Right lobe of liver (tissue), 6 donors: ENCODE data around the gene SRRM3. TPM values are rescaled to one million over a fixed set of nuclear protein-coding genes. Genes with fewer than 3 reads are reported as not detected.
A peak's percentile ranks its signal among the peaks of the same experiment; 100 is the strongest.
"Not testable (repeated sequence)": the region's sequence is repeated elsewhere in the genome, so short reads cannot be mapped to it uniquely, and the experiment has no call there.

Experiments
- ATAC-seq, 4 donors: fragments of 200-7000 bp; cut with Tn5 transposase; one replicate each; pipeline ENCODE4 v1.9.1; 2020; ENCODE audit warnings: mild to moderate bottlenecking in 4 of 4, moderate library complexity in 4 of 4
- DNase-seq, 3 donors: peaks; one replicate each; pipeline ENCODE4 v3.0.0-alpha.2; 2020
- H3K27ac ChIP-seq, 3 donors: fragments of 200-600 bp; one replicate each; pipeline ENCODE4 v1.8.0; 2022
- H3K27me3 ChIP-seq, 2 donors: fragments of 200-600 bp; one replicate each; pipeline ENCODE4 v1.8.0; 2022
- H3K36me3 ChIP-seq, 4 donors: fragments of 200-600 bp; sonication (generic) in 1 of 4; one replicate each; pipeline versions ENCODE4 v1.5.1 to v1.8.0; 2017 to 2022; ENCODE audit warnings: control low read depth in 1 of 4
- H3K4me1 ChIP-seq, 4 donors: fragments of 200-600 bp; sonication (generic) in 1 of 4; one replicate each; pipeline versions ENCODE4 v1.5.1 to v1.8.0; 2017 to 2022; ENCODE audit warnings: control low read depth in 1 of 4
- H3K4me3 ChIP-seq, 3 donors: fragments of 200-600 bp; one replicate each; pipeline ENCODE4 v1.8.0; 2022
- H3K9me3 ChIP-seq, 4 donors: fragments of 200-600 bp; sonication (generic) in 1 of 4; one replicate each; pipeline versions ENCODE4 v1.5.1 to v1.8.0; 2017 to 2022; ENCODE audit warnings: control low read depth in 1 of 4
- POLR2A ChIP-seq: fragments of 450-650 bp; IDR thresholded peaks from one replicate; pipeline ENCODE4 v1.6.1; 2017; ENCODE audit warnings: antibody characterized with exemption, mild to moderate bottlenecking
- WGBS: methylation state at CpG from one replicate; pipeline ENCODE4 v1.1.6; 2018; ENCODE audit warnings: low coverage, low lambda C conversion rate; ENCODE audit not compliant: insufficient coverage; ENCODE audit errors: missing lambda C conversion rate; 5-methylcytosine and 5-hydroxymethylcytosine counted together
- intact Hi-C, 2 donors: fragments of 100-400 bp; cut with DNase I; formaldehyde crosslinking; loops; one replicate each; pipeline versions ENCODE4 v1.11.2 to v1.14.1; 2022
- total RNA-seq, 6 experiments: library from RNA; depleted of rRNA in 2 of 6; stranded (reverse); fragments of >200 nt in 2 of 6; fragmentation: NEBNext Ultra II Directional in 3 of 6; extraction: Animal tissue kit (Norgen Biotek cat#: 25700) in 3 of 6; gene quantifications; one replicate each; pipeline versions ENCODE4 v1.1.0 to v1.2.4, GENCODE V29; 2016 to 2023
- TF ChIP-seq, protein P1 (sequence below), 4 donors: fragments of 200-600 bp in 3 of 4; fragments of 450-650 bp in 1 of 4; IDR thresholded peaks; one replicate each; pipeline versions ENCODE4 v1.5.1 to v1.8.0; 2016 to 2022; ENCODE audit warnings: antibody characterized with exemption in 4 of 4, mild to moderate bottlenecking in 2 of 4
- donor health status: DM: no; HTN: yes; CAD: no.
- donor health status: DM: no; HTN: no; CAD: no.
- donor health status: DM: no; HTN: no; CAD: no.
- donor health status: DM: no; HTN: yes; CAD: no.
- donor health status: DM: no; HTN: yes; CAD: no.

The SRRM3 gene
- total RNA-seq, 6 experiments from 2014 or later: 0.14 to 0.37 (median 0.19) TPM; not detected in 2

DNA sequence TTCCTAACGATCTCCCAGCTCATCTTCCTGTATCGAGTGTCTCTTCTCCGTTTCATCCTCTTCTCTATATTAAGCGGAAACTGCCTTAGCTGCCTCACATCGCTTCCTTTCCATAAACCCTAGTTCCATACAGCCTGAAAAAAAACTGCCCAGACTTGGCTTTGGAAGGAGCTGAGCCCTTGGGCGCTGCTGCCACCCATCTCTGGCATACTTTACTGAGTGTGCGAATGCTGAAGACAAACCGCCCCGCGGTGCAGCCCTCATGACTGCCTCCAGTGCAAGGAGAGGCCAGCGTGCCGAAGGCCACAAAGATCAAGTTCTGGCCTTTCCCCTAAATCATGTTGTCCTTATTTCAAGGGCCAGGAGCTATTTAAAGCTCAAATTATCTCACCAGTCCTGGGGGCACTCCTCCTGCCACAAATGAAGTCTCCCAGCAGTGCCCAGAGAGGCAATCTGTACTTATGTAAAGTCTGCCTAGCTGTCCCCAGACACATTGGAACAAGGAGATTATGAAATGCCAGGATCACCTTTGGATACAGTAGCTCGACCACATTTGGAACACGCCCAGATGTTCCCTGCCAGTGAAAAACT lies 131.9 kb downstream of the SRRM3 start:
- Histone ChIP-seq H3K27me3 (no peaks in the 10 kb centered on the region), H3K9me3 (no peaks in the 10 kb centered on the region), H3K4me3 (no peak overlapping the region), H3K4me1 (peaks cover 0 to 49% (median 13%) of the 10 kb centered on the region in 4 donors), H3K27ac (peak overlapping the region in 2 of 3 donors; percentile 23 to 38), H3K36me3 (peaks cover 0 to 14% (median 5%) of the 10 kb centered on the region in 4 donors)
- ATAC-seq (peak; percentile 85 to 89 (median 86)), DNase-seq (peak in 2 of 3 donors; percentile 41 to 79)
- WGBS: 36% methylated on average over 14 of the region's 14 CpGs
- TF ChIP-seq, protein P1, sequence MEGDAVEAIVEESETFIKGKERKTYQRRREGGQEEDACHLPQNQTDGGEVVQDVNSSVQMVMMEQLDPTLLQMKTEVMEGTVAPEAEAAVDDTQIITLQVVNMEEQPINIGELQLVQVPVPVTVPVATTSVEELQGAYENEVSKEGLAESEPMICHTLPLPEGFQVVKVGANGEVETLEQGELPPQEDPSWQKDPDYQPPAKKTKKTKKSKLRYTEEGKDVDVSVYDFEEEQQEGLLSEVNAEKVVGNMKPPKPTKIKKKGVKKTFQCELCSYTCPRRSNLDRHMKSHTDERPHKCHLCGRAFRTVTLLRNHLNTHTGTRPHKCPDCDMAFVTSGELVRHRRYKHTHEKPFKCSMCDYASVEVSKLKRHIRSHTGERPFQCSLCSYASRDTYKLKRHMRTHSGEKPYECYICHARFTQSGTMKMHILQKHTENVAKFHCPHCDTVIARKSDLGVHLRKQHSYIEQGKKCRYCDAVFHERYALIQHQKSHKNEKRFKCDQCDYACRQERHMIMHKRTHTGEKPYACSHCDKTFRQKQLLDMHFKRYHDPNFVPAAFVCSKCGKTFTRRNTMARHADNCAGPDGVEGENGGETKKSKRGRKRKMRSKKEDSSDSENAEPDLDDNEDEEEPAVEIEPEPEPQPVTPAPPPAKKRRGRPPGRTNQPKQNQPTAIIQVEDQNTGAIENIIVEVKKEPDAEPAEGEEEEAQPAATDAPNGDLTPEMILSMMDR (IDR thresholded peaks at IDR 0.05): no peak
- TF ChIP-seq POLR2A: no peak
- intact Hi-C loops: no loop called here

DNA sequence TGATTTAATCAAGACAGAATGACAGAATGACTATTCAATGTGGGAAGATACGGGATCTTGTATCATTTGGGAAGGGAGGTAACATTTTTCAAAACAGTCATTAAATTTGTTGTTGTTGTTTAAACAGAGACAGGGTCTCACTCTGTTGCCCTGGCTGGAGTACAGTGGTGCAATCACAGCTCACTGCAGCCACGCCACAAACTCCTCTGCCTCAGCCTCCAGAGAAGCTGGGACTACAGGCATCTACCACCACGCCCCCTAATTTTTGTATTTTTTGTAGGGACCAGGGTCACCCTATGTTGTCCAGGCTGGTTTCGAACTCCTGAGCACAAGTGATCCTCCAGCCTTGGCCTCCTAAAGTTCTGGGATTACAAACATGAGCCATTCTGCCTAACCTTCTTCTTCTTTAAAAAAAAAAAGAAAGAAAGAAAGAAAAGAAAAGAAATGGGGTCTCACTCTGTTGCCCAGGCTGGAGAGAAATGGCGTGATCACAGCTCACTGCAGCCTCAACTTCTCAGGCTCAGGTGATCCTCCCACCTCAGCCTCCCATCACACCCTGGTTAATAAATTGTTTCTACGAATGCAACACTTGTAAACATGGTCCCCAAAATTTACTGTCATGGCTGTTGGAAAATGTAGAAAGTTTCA lies 132.7 kb downstream of the SRRM3 start:
- H3K9me3 ChIP-seq: no peaks in the 10 kb centered on the region
- ATAC-seq (peak in 1 of 4 donors; percentile 27), DNase-seq (no peak)
- H3K4me3 ChIP-seq: no peak overlapping the region
- H3K4me1 ChIP-seq: peaks cover 0 to 55% (median 13%) of the 10 kb centered on the region in 4 donors
- H3K27ac ChIP-seq: peak overlapping the region in 2 of 3 donors; percentile 23 to 38
- 60% methylated on average over 6 of the region's 6 CpGs for WGBS
- no peak for TF ChIP-seq POLR2A
- TF ChIP-seq, protein P1 (IDR thresholded peaks at IDR 0.05): no peak
- peaks cover 0 to 10% (median 1%) of the 10 kb centered on the region in 4 donors for H3K36me3 ChIP-seq
- intact Hi-C loops: no loop called here
- H3K27me3 ChIP-seq: no peaks in the 10 kb centered on the region

- H3K4me1 ChIP-seq: peaks cover 0 to 55% (median 12%) of the 10 kb centered on the region in 4 donors
- H3K4me3 ChIP-seq, H3K36me3 ChIP-seq, ATAC-seq, H3K27ac ChIP-seq, DNase-seq, intact Hi-C loops, H3K9me3 ChIP-seq, H3K27me3 ChIP-seq: not testable (repeated sequence)
- WGBS: 86% methylated on average over 2 of the region's 2 CpGs
These were observed 133.7 kb downstream of the SRRM3 start for GRCh38 chr7:76335417-76335816.

DNA sequence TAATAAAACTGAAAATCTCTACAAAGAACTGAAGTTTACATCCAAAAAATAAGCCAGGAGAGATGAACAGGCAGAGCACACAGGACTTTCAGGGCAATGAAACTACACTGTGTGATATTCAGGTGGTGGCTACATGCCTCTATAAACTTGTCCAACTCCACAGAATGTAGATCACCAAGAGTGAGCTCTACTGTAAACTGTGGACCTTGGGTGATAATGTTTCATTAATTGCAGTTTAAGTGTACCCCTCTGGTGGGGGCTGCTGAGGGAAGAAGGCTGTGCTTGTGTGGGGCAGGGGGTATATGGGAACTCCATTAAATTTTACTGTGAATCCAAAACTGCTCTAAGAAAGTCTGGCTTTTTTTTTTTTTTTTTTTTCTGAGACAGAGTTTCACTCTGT lies 134.4 kb downstream of the SRRM3 start:
- Histone ChIP-seq H3K27ac (no peak overlapping the region), H3K9me3 (no peaks in the 10 kb centered on the region), H3K4me1 (peaks cover 0 to 55% (median 11%) of the 10 kb centered on the region in 4 donors), H3K4me3 (no peak overlapping the region), H3K27me3 (no peaks in the 10 kb centered on the region), H3K36me3 (peaks cover 0 to 10% (median 0%) of the 10 kb centered on the region in 4 donors)
- no peak for DNase-seq
- ATAC-seq: no peak
- intact Hi-C loops: no loop called here
- TF ChIP-seq, protein P1 (IDR thresholded peaks at IDR 0.05): no peak
- no peak for TF ChIP-seq POLR2A

Other genes starting within 250 kb of the SRRM3 start
- 100 to 1,000 TPM in 1 of 6 experiments, 10 to 100 TPM in 5; 20.8 to 104 (median 53.1) TPM for gene TMEM120A, start 207.3 kb upstream of the SRRM3 start, total RNA-seq
- 10 to 100 TPM; 13.8 to 28.5 (median 21.2) TPM for gene STYXL1, start 153.9 kb upstream of the SRRM3 start, total RNA-seq
- gene MDH2, start 153.8 kb upstream of the SRRM3 start, total RNA-seq: 100 to 1,000 TPM; 130 to 178 (median 164) TPM
- gene HSPB1, start 100.8 kb downstream of the SRRM3 start, total RNA-seq: 100 to 1,000 TPM in 5 of 6 experiments, 10 to 100 TPM in 1; 64.4 to 275 (median 234) TPM
- gene YWHAG, start 157.1 kb downstream of the SRRM3 start, total RNA-seq: 10 to 100 TPM; 43.5 to 69.1 (median 58.4) TPM
- 1 to 10 TPM; 1.2 to 2.6 (median 1.2) TPM for gene SSC4D, start 207.8 kb downstream of the SRRM3 start, total RNA-seq
- gene ZP3, start 223.1 kb downstream of the SRRM3 start, total RNA-seq: 1 to 10 TPM in 1 of 6 experiments, under 1 TPM in 4, not detected in 1; 0.27 to 2.8 (median 0.62) TPM